Fibroblast of gingiva (primary cell): ENCODE results near the gene IGLL1.
"Not testable (repeated sequence)": the region's sequence is repeated elsewhere in the genome, so short reads cannot be mapped to it uniquely, and the experiment has no call there.

Source experiments
- DNase-seq: peaks from one replicate; pipeline ENCODE4 v3.0.0-alpha.2; 2011; ENCODE audit warnings: low read depth

The IGLL1 gene

GRCh38 chr22:23591201-23591791 lies 11.2 kb upstream of the IGLL1 start:
- DNase-seq = peak; percentile 40

- DNase-seq = no peak
These were observed 3.7 kb upstream of the IGLL1 start for GRCh38 chr22:23583836-23584235.

- DNase-seq = no peak
These were observed 3.1 kb upstream of the IGLL1 start for GRCh38 chr22:23583153-23583552.

- no peak for DNase-seq
These were observed 1.2 kb upstream of the IGLL1 start for GRCh38 chr22:23581260-23581650.

GRCh38 chr22:23580576-23581259 lies 628 bp upstream of the IGLL1 start:
- DNase-seq = no peak

- no peak for DNase-seq
These were observed 810 bp downstream of the IGLL1 start for GRCh38 chr22:23579280-23579679.

- no peak for DNase-seq
These were observed 1.8 kb downstream of the IGLL1 start for GRCh38 chr22:23578306-23578705.

GRCh38 chr22:23576681-23577080 lies 3.4 kb downstream of the IGLL1 start:
- no peak for DNase-seq

GRCh38 chr22:23575601-23576000 lies 4.5 kb downstream of the IGLL1 start:
- no peak for DNase-seq

GRCh38 chr22:23574877-23575276 lies 5.2 kb downstream of the IGLL1 start:
- DNase-seq = no peak

GRCh38 chr22:23574371-23574811 lies 5.7 kb downstream of the IGLL1 start:
- no peak for DNase-seq

- DNase-seq = not testable (repeated sequence)
These were observed 6.3 kb downstream of the IGLL1 start for GRCh38 chr22:23573701-23574235.

GRCh38 chr22:23573106-23573505 lies 7.0 kb downstream of the IGLL1 start:
- not testable (repeated sequence) for DNase-seq

GRCh38 chr22:23571486-23571885 lies 8.6 kb downstream of the IGLL1 start:
- DNase-seq = no peak

GRCh38 chr22:23570681-23571080 lies 9.4 kb downstream of the IGLL1 start:
- no peak for DNase-seq

GRCh38 chr22:23569716-23570115 lies 10.4 kb downstream of the IGLL1 start:
- no peak for DNase-seq

- DNase-seq = no peak
These were observed 10.8 kb downstream of the IGLL1 start for GRCh38 chr22:23569291-23569690.

GRCh38 chr22:23566705-23567475 lies 13.2 kb downstream of the IGLL1 start:
- no peak for DNase-seq

- DNase-seq = no peak
These were observed 14.0 kb downstream of the IGLL1 start for GRCh38 chr22:23565915-23566704.

GRCh38 chr22:23565305-23565914 lies 14.7 kb downstream of the IGLL1 start:
- DNase-seq = no peak

GRCh38 chr22:23564276-23564675 lies 15.8 kb downstream of the IGLL1 start:
- no peak for DNase-seq

- no peak for DNase-seq
These were observed 17.0 kb downstream of the IGLL1 start for GRCh38 chr22:23563111-23563510.
